ENCODE results near the gene ALKBH7.

DNA sequence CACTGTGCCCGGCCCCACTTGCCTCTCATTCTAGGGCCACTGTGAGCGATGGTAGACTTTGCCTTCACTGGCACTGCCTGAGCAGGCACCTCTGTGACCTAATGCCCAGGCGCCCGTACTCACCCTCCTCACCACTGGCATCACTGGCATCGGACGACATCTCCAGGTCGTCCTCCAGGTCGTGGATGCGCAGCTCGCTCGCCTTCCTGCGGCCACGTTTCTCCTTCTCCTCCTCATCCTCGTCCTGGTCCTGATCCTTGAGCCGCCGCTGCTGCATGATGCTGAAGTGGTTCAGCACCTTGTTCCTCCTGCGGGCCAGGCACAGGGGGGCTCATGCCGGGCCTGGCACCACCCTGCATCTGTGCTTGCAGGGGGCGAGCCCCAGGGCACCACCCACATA, 10.6 kb downstream of the ALKBH7 start:
- TF ChIP-seq, protein P1, sequence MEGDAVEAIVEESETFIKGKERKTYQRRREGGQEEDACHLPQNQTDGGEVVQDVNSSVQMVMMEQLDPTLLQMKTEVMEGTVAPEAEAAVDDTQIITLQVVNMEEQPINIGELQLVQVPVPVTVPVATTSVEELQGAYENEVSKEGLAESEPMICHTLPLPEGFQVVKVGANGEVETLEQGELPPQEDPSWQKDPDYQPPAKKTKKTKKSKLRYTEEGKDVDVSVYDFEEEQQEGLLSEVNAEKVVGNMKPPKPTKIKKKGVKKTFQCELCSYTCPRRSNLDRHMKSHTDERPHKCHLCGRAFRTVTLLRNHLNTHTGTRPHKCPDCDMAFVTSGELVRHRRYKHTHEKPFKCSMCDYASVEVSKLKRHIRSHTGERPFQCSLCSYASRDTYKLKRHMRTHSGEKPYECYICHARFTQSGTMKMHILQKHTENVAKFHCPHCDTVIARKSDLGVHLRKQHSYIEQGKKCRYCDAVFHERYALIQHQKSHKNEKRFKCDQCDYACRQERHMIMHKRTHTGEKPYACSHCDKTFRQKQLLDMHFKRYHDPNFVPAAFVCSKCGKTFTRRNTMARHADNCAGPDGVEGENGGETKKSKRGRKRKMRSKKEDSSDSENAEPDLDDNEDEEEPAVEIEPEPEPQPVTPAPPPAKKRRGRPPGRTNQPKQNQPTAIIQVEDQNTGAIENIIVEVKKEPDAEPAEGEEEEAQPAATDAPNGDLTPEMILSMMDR (IDR thresholded peaks at IDR 0.05; ENCODE audit: insufficient read depth, low read depth, low read length) = no peak
- TF ChIP-seq EZH2 (IDR thresholded peaks at IDR 0.05; ENCODE audit: insufficient read depth, low read length) = no peak

Measured in astrocyte (in vitro differentiated cells and primary cell).